Activated CD4-positive, alpha-beta T cell treated with anti-CD3 and anti-CD28 coated beads, Interleukin-2, Interleukin-6, amounts not matched to agents 100 ng/mL and 50 ng/mL, durations not matched to agents 16 hours and 8 hours (primary cell): ENCODE results near the gene TMEM219.
"Not testable (repeated sequence)": the region's sequence is repeated elsewhere in the genome, so short reads cannot be mapped to it uniquely, and the experiment has no call there.

Source experiments
- DNase-seq: peaks from one replicate; pipeline ENCODE4 v3.0.0-alpha.2; 2020

The TMEM219 gene

DNA sequence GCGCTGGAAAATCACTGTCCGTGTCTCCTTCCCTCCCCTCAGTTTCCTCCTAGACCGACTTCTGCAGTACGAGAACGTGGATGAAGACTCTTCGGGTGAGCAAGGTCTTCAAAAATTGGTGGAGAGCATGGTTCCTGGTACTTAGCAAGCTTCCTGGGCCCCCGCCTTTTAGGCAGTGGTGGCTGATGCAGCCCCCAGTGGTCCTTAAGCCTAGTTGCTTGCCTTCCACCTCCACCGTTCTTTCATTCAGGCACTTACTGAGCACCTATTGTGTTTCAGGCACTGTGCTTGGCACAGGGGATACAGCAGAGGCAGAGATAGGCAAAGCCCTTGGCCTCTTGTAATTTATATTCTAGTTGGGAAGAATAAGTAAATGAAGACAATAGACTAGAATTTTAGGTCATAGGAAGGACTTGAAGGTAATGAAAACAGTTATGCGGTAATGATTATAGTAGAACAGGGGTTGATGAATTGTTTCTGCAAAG, 34.9 kb downstream of the TMEM219 start:
- peak; percentile 14 for DNase-seq

DNA sequence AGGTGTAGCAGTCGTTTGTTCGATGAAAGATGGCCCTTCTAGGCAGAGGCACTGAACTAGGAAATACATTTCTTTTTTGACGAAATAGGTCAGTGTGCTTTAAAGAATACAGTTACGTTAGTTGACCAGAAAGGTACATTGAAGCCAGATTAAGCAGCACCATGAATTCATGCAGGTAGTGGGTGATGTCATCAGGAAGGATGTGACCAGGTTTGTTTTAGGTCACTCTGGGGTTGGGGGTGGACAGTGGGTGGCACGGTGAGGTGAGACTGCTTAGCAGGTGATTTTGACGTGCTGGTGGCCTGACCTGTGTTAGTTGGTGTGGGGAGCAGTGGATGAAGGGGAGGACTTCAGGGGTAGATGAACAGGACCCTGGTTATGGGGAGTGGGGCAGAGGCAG, 37.7 kb downstream of the TMEM219 start:
- no peak for DNase-seq

- no peak for DNase-seq
Observed at GRCh38 chr16:30000735-30001631, 39.1 kb downstream of the TMEM219 start.

DNA sequence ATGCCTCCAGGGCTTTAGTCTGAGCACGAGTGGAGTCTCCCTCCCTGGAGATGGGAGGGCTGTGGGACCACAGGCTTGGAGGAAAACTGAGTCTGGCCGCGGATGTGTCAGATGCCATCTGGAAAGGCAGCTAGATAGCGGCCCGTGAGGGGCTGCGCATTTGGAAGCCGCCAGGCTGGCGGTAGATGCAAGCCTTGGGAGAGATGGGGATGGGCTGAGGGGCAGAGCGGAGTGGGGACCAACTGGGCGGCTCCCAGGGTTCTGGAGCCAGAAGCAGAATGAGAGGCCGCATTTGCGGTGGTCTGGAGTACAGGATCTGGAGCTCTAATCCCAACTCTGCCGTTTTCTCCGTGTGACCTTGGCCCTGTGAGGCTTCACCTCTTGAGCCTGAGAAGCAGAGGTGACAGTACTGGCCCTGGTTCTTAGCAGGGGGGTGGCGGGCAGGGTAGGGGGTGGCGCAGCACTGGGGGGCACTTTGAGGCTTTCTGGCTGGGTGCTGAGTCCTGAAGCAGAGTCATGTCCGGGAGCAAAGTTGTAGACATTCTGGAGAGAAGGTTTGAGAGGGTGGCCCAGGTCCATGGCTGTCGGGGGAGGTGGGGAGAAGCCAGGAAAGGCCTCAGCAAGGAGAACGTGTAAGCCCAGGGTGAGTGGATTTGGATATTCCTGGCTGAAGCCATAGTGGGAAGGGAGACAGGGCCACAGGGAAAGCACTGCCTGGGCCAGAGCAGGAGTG, 40.9 kb downstream of the TMEM219 start:
- no peak for DNase-seq

GRCh38 chr16:30003670-30004423, 42.0 kb downstream of the TMEM219 start:
- no peak for DNase-seq

DNA sequence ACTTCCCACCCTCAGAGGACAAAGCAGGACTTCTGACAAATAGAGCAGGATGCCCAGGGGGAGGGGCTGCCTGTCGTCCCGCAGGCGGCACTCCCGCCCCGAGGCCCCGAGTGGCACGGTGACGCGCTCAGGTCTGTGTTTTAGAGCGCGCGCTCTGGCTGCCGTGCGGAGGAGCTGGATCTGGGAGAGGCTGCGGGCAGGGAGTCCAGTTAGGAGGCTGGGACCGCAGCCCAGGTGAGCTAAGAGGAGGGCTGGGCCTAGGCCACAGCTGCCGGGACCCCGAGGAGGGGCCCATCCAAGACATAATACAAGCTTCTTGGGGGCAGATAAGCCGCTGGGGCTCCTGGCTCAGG, 42.5 kb downstream of the TMEM219 start:
- DNase-seq, result no peak

DNA sequence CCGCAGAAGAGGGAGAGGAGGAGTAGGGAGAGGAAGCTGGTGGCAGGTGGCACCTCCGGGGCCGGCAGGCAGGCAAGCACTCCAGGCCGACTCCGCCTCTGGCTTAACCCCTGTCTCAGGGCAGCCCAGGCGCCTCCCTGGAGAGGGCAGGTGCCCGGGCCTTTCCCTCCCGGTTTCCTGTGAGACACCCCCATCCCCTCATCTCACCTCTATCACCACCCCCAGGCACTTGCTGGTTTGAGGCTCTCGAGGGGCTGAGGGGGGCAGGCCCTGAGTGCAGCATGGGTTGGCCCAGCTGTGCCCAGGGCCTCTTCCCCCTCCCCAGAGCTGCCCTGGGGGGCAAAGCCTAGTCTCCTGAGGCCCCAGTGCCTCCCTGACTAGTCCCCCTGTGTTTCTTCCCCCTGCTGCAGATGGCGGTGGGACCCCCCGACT, 42.9 kb downstream of the TMEM219 start:
- no peak for DNase-seq

GRCh38 chr16:30005341-30006094, 43.6 kb downstream of the TMEM219 start:
- DNase-seq, result peak; percentile 46

DNA sequence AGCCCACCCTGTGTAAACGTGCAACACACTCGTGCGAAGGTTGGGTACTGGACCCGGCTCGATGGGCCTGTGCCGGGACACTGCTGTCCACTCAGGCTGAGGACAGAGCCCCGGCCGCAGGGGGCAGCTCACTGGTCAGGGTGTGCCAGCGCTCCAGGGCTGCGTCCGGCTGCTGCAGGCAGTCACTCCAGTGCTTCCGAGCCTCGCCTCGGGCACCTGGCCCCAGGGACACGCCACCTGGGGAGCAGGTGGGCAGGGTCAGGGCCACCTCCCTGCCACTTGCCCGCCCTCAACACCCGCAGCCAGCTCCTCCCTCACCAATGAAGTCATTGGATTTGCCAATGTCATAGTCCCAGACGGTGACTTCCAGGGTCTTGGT, 44.2 kb downstream of the TMEM219 start:
- DNase-seq, result no peak

GRCh38 chr16:30006659-30007377, 44.9 kb downstream of the TMEM219 start:
- DNase-seq, result no peak

DNA sequence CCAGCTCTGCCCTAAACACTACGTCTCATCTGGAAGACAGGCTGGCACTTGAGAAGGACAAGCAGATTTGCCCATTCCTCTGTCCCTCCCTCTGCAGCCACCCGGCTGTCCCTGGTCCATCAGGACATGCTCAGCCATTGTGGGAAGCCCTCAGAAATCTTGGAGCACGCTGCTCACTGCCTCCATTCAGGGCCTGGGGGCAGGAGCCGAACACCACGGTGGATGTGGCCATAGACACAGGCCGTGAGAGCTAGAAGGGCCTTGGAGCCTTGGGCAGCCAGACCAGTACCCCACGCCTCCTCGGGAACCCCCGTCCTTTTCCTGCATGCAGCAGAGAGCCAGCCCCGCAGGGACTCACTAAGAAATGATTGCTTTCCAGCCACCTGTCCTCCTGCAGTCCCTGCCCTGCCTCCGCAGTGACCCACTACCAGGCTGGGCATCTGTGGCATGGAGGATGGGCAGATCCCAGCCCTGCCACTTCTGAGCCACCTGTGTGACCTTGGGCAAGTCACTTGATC, 45.6 kb downstream of the TMEM219 start:
- DNase-seq, result no peak

DNA sequence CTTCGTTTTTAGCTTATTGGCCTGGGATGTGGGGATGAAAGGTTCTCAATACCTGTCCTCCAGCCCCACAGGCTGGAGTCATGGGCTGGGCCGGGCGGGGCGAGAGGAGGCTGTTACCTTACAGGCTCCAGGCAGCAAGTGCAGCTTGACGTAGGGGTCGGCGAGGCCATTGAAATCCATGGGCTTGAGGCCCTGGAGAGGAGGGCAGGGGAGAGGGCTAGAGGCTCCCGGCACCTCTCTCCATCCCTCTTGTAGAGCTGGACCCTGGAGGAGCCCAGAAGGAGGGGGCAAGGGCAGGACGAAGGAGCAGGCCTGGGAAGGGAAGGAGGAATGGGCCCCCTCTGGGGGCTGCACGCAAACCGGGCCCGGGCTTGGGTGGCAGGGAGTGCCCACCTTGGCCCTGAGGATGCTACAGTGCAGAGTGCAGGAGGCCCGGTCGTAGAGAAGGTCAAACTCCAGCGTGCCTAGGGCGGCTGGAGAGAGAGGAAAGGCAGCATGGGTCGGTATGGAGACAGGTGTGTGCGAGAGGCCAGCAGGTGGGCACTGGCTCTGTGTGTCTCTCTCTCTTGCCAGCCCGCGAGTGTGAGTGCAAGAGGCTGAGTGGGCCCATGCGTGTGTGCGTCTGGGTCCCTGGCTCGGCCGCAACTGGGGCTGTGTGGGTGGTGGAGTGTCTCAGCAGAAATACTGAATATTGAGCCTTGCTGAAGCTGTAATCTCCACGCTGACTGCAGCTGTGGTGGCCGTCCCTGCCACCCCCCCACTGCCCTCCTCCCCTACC, 47.4 kb downstream of the TMEM219 start:
- DNase-seq, result no peak

GRCh38 chr16:30009990-30010843, 48.3 kb downstream of the TMEM219 start:
- DNase-seq, result no peak

- no peak for DNase-seq
Observed at GRCh38 chr16:30010844-30011713, 49.2 kb downstream of the TMEM219 start, which contains the start of gene DOC2A. DOC2A (minus strand) TSS chr16:30011027; CDS start chr16:30010222, 805 bp downstream.

DNA sequence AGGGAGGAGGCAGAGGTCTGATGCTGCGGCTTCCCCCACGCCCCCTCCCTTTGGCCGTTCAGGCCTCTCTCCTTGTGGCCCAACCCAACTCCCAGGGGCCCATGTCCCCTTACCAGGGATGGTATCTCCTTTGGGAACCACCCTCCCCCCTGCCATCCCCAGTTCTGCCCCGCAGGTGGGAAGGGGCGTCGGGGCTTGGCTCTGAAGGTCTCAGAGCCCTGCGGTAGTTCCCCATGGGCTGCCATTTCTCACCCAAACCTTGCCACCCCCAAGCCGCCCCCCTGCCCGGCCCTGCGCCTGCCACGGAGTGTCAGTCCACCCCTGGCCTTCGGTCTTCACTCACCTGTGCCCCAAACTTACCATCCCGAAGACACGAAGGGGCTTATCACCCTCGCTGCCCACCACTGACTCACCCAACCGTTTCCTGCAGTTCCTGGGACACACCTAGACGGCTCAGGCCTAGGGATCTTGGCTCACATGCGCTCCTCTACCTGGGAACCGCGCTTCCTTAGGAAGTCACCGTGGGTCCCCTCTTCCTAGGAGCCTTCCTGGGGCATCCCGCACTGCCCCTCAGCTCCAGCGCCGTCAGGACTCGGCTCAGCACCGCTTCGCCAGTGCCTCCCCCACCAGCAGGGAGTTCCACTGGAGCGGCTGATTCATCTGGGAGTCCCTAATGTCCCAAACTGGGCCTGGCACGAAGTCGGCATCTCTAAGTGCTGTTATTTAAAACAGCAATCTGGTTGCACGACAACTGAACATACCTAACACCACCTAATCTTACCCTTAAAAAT, 50.0 kb downstream of the TMEM219 start:
- DNase-seq, result no peak

DNA sequence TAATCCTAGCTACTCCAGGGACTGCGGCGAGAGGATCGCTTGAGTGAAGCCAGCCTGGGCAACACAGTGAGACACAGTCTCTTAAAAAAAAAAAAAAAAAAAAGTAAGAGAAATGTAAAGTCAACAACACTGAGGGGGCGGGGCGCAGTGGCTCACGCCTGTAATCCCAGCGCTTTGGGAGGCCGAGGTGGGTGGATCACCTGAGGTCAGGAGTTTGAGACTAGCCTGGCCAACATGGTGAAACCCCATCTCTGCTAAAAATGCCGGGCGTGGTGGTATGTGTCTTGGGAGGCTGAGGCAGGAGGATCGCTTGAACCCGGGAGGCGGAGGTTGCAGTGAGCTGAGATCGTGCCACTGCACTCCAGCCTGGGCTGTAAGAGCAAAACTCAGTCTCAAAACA, 50.7 kb downstream of the TMEM219 start:
- DNase-seq, result not testable (repeated sequence)

GRCh38 chr16:30015450-30015849, 53.6 kb downstream of the TMEM219 start:
- not testable (repeated sequence) for DNase-seq
